ENCODE data around the gene NRDC. TPM values are rescaled to one million over a fixed set of nuclear protein-coding genes. Genes with fewer than 3 reads are reported as not detected.

NRDC gene
- total RNA-seq = 31.0 TPM

- peak; percentile 98 to 100 (median 100) for DNase-seq (ENCODE audit: low read depth in 2 of 3, low spot score in 2 of 3)
Observed at GRCh38 chr1:51878616-51879336, at the start of gene NRDC. Gene NRDC, minus strand, starts transcription at chr1:51878727. Its CDS starts 112 bp downstream, at chr1:51878615.

GRCh38 chr1:51927029-51927428 lies 48.5 kb upstream of the NRDC start:
- no peak for DNase-seq (ENCODE audit: low read depth in 2 of 3, low spot score in 2 of 3)

GRCh38 chr1:51926171-51926812 lies 47.8 kb upstream of the NRDC start:
- DNase-seq (ENCODE audit: low read depth in 2 of 3, low spot score in 2 of 3) = peak in 2 of 3 donors; percentile 5 to 9

DNA sequence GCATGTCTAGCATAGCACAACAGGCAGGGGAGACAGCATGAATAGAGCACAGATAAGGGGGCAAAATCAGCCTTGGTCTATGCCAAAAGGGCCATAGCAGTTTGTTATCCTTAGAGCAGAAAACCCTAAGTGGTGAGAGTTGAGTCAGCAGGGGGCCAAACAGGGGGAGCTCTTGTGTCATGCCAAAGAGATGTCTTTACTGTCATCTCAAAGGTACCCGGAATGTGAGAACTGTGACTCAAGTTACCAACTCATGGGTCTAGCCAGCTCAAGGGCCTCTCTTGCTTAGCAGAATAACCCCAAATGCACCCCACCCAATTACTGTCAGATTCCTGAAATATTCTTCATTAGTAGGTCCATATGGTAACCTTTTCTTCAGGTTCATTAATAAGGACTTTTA lies 45.9 kb upstream of the NRDC start:
- no peak for DNase-seq (ENCODE audit: low read depth in 2 of 3, low spot score in 2 of 3)

DNA sequence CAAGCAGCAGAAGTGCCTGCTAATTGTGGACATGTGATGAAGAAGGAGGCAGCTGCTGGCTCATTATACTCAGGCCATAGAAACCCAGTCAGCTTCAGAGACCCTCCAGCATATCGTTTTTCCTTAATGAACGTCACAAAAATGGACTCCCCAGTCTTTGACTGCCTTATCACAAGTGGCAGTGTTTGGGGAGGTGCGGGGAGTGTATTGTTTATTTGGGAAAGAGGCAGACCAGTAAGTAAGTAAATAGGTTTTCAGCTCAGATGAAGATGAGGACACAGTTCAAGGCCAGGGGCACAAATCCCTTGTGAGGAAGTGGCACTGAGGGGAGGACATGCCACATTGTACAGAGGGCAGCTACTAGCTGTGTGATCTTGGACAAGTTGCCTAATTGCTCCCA lies 43.5 kb upstream of the NRDC start:
- no peak for DNase-seq (ENCODE audit: low read depth in 2 of 3, low spot score in 2 of 3)

- no peak for DNase-seq (ENCODE audit: low read depth in 2 of 3, low spot score in 2 of 3)
Observed at GRCh38 chr1:51920130-51920529, 41.6 kb upstream of the NRDC start.

GRCh38 chr1:51919684-51920083 lies 41.2 kb upstream of the NRDC start:
- no peak for DNase-seq (ENCODE audit: low read depth in 2 of 3, low spot score in 2 of 3)

- no peak for DNase-seq (ENCODE audit: low read depth in 2 of 3, low spot score in 2 of 3)
Observed at GRCh38 chr1:51916587-51917405, 38.3 kb upstream of the NRDC start.

- DNase-seq (ENCODE audit: low read depth in 2 of 3, low spot score in 2 of 3) = no peak
Observed at GRCh38 chr1:51915951-51916350, 37.4 kb upstream of the NRDC start.

DNA sequence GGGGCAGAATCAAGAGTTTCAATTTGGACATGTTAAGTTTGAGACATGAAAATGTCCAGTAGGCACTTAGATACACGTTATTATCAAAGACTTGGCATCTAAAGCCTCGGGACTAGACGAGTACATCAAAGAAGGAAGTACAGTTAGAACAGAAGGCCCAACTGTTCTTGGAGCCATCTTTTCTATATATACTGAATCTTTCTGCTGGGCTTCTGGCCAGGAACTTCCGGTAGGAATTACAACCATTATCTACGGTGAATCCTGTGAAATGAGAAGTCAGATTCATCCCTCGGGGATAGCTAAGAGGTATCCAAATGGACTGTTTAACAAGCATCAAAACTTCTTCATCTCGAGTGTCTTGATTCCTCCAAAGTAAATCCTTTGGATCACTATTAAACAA lies 34.4 kb upstream of the NRDC start:
- no peak for DNase-seq (ENCODE audit: low read depth in 2 of 3, low spot score in 2 of 3)

DNA sequence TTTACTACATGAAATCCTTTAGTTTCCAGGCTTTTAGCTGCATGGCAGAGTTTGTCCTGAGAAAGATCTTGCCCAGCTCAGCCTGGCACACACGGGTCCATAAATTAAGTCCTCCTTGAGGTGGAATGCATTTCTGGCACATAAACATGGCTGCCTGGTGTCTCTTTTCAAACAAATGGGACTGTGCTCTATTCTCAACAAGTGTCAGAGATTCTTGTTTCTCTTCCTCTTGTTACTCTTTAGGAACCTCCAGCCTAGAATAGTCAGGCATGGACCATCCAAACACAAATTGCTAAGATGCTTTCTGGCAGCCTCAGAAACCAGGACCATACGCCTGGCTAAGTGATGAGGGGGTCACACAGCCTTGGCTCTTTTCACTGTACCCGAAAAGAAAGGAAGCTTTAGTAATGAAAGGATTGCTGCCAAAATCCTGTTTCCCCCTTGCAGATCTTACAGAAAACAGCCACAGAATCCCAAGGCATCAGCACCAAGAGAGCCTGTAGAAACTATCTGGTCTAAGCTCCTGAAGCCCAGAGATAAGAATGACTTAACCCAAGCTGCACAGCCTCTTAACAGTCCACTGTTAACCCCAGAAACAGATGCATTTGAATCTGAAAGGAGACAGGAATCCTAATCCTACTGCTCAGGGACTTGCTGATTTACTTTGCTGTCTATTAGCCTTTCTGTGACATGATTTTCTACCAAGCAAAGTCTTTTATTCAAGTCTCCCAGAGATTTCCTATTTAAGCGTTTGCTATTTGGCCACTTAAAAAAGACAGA lies 31.9 kb upstream of the NRDC start:
- no peak for DNase-seq (ENCODE audit: low read depth in 2 of 3, low spot score in 2 of 3)

GRCh38 chr1:51908499-51908898 lies 30.0 kb upstream of the NRDC start:
- peak in 1 of 3 donors; percentile 15 for DNase-seq (ENCODE audit: low read depth in 2 of 3, low spot score in 2 of 3)

DNA sequence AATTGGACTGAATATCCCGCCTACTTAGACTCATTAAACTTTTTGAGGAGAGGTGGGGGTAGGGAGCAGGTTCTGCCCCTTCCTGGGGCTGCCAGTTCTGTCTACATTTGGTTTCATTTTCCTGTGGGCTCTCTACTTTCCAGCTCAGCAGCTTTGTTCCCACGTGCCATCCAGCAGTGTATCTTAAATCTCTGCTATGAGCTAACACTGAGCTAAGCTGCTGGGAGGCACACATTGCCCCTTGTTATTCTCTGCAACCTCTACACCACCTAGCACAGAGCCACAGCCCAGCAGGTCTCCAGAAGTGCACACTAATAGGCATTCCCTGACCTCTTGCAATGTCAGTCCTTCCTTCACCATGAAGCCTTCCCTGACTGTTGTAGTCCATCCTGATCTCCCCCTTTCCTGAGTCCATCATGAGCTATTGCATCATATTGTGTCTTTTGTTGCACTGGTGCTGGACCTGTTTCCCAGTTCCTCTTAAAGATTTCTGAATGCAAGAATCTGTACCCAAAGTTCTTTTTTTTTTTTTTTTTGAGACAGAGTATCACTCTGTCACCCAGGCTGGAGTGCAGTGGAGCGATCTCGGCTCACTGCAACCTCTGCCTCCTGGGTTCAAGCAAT lies 28.7 kb upstream of the NRDC start:
- DNase-seq (ENCODE audit: low read depth in 2 of 3, low spot score in 2 of 3) = no peak

DNA sequence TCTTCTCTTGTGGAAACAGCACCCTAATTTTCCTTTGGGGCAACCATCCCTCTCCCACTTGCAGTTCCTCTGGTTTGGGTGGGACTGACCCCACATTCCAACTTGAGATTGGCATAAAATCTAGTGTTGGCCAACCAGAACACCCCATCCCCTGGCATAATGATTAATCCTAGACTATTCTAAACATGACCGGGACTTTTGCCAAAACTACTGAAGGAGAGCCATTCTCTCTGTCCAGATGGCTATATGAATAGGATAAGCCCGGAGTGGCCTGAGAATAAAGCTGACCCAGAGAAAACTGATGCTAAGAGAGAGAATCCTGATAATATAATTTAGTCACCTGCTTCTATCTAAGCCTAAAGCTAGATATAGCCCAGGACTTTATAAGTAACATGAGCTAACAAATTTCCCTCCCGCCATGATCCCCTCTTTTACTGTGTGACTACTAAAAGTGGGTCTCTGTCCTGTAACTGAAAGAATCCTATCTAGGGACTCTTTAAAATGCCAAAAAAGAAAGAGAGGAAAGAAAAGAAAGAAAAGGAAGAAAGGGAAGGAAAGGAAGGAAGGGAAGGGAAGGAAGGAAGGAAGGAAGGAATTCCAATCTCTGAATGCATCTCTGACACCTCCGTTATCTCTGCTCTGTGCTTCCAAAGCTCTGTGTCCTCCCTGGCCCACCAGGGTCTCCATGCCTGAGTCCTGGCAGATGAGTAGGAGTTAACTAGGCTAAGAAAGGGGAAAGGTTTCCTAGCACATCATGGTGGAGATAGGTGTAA lies 28.0 kb upstream of the NRDC start:
- DNase-seq (ENCODE audit: low read depth in 2 of 3, low spot score in 2 of 3) = no peak

DNA sequence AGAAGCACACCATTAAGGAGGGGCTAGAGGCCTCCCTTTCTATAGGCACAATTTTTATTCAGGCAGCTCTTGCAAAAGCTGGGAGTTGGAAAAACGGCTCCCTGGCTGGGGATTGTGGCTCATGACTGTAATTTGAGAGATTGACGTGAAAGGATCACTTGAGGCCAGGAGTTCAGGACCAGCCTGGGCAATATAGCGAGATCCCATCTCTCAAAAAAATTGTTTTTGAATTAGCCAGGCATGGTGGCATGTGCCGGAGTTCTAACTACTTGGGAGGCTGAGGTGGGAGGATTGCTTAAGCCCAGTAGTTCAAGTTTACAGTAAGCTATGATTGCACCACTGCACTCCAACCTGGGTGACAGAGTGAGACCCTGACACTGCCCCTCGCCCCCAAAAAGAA lies 23.9 kb upstream of the NRDC start:
- DNase-seq (ENCODE audit: low read depth in 2 of 3, low spot score in 2 of 3) = no peak

DNA sequence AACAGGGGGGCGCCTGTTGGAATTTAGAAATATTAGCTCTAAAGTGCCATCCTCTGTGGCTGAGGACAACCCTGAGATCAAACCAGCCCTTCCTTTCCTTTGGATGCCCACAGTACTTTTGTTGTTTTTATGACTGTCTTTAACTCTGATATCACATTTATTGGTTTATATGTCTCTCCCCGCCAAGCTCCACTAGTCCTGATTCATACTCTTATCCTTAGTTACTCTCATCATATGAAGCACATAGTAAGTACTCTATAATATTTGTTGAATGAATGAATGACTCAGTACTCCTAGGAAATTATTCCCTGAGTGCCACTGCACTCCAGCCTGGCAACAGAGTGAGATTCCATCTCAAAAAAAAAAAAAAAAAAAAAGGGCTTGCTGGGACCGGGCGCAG lies 22.6 kb upstream of the NRDC start:
- no peak for DNase-seq (ENCODE audit: low read depth in 2 of 3, low spot score in 2 of 3)

DNA sequence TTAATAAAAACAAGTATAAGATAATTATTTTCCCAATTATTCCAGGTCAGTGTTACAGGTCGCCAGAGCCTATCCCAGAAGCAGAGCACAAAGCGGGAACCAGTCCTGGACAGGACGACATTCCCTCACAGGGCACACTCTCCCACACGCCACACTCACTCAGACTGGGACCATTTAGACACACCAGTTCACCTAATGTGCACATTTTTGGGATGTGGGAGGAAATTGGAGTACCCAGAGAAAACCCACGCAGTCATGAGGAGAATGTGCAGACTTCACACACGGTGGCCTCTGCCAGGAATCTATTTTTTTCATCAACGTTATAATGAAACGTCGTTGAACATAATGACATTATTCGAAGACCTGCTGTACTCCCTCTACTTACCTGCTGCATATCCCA lies 20.5 kb upstream of the NRDC start:
- DNase-seq (ENCODE audit: low read depth in 2 of 3, low spot score in 2 of 3) = no peak

GRCh38 chr1:51898090-51898734 lies 19.7 kb upstream of the NRDC start:
- DNase-seq (ENCODE audit: low read depth in 2 of 3, low spot score in 2 of 3) = no peak

DNA sequence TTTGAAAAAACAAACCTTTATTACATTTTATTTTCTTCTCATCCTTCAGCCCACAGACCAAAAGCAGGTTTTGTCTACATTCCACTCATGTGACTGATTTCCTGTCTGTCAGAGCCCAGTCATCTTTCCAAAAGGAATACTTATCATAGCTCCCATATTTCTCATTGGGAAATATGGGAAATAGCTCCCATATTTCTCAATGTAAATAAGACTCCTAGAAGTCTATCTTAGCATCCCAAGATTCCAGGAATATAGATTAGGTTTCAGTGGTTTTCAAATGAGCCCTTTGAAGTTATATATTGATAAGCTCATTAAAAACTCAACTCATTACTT lies 19.1 kb upstream of the NRDC start:
- DNase-seq (ENCODE audit: low read depth in 2 of 3, low spot score in 2 of 3) = no peak

Measured in hematopoietic multipotent progenitor cell (in vitro differentiated cells).